Colonic mucosa (tissue), 4 donors: ENCODE measurements around the gene PDHX. TPM values are rescaled to one million over a fixed set of nuclear protein-coding genes. Genes with fewer than 3 reads are reported as not detected.

Source experiments
- DNase-seq: peaks from one replicate; pipeline ENCODE4 v3.0.0-alpha.2; 2020
- H3K27ac ChIP-seq: fragments of 200-600 bp; one replicate; pipeline ENCODE4 v1.8.0; 2021
- H3K27me3 ChIP-seq: fragments of 200-600 bp; one replicate; pipeline ENCODE4 v1.8.0; 2021
- H3K36me3 ChIP-seq: fragments of 200-600 bp; one replicate; pipeline ENCODE4 v1.8.0; 2021
- H3K4me1 ChIP-seq: fragments of 200-600 bp; one replicate; pipeline ENCODE4 v1.8.0; 2021; ENCODE audit warnings: mild to moderate bottlenecking
- H3K4me3 ChIP-seq: fragments of 200-600 bp; one replicate; pipeline ENCODE4 v1.8.0; 2021
- H3K9ac ChIP-seq, 2 donors: one replicate each; pipeline ENCODE4 v1.7.0; 2013; ENCODE audit warnings: control low read depth in 2 of 2, low read depth in 2 of 2, low read length in 2 of 2
- H3K9me3 ChIP-seq: fragments of 200-600 bp; one replicate; pipeline ENCODE4 v1.8.0; 2021
- CTCF ChIP-seq: fragments of 200-600 bp; IDR thresholded peaks from one replicate; pipeline ENCODE4 v1.8.0; 2022; ENCODE audit warnings: antibody characterized with exemption, mild to moderate bottlenecking
- intact Hi-C: fragments of 100-400 bp; cut with DNase I; formaldehyde crosslinking; loops from one replicate; pipeline ENCODE4 v1.14.1; 2022
- total RNA-seq, 2 donors: library from RNA; stranded (reverse); fragmentation: NEBNext Ultra II Directional in 1 of 2; extraction: Animal tissue kit (Norgen Biotek cat#: 25700) in 1 of 2; gene quantifications; one replicate each; pipeline ENCODE4 v1.2.1, GENCODE V29; 2021
- donor health status: healthy.
- donor health status: DM: no; HTN: no; CAD: no.
- donor health status: DM: no; HTN: no; CAD: no.

The PDHX gene
- total RNA-seq, 2 donors from 2014 or later = 55.2 to 57.2 TPM

- Histone ChIP-seq H3K9me3 (no peaks in the 10 kb centered on the region), H3K27ac (no peak overlapping the region), H3K4me3 (no peak overlapping the region), H3K9ac (no peak overlapping the region), H3K36me3 (no peaks in the 10 kb centered on the region), H3K27me3 (no peaks in the 10 kb centered on the region), H3K4me1 (no peaks in the 10 kb centered on the region)
- intact Hi-C loops = loop anchor here (5.0 to 10.0 kb wide), 3 partner anchors 240 to 397 kb away; no protein-coding TSS in a partner anchor
- TF ChIP-seq CTCF = no peak
- DNase-seq = no peak
Observed at GRCh38 chr11:34994854-34995253, 78.4 kb downstream of the PDHX start.

- Histone ChIP-seq H3K27me3 (no peaks in the 10 kb centered on the region), H3K9ac (no peak overlapping the region), H3K4me3 (no peak overlapping the region), H3K36me3 (no peaks in the 10 kb centered on the region), H3K4me1 (no peaks in the 10 kb centered on the region), H3K9me3 (no peaks in the 10 kb centered on the region), H3K27ac (no peak overlapping the region)
- no peak for TF ChIP-seq CTCF
- intact Hi-C loops = loop anchor here (5.0 to 10.0 kb wide), 3 partner anchors 238 to 395 kb away; no protein-coding TSS in a partner anchor
- no peak for DNase-seq
Observed at GRCh38 chr11:34996958-34997357, 80.5 kb downstream of the PDHX start.

GRCh38 chr11:34997952-34998528, 81.6 kb downstream of the PDHX start:
- H3K36me3 ChIP-seq = no peaks in the 10 kb centered on the region
- intact Hi-C loops = loop anchor here (5.0 to 10.0 kb wide), 3 partner anchors 237 to 394 kb away; no protein-coding TSS in a partner anchor
- H3K4me3 ChIP-seq = no peak overlapping the region
- no peak for DNase-seq
- TF ChIP-seq CTCF = peak; percentile 38
- H3K27ac ChIP-seq = no peak overlapping the region
- no peaks in the 10 kb centered on the region for H3K27me3 ChIP-seq
- H3K4me1 ChIP-seq = no peaks in the 10 kb centered on the region
- no peaks in the 10 kb centered on the region for H3K9me3 ChIP-seq
- no peak overlapping the region for H3K9ac ChIP-seq

GRCh38 chr11:34999453-34999852, 83.0 kb downstream of the PDHX start:
- Histone ChIP-seq H3K9me3 (no peaks in the 10 kb centered on the region), H3K36me3 (no peaks in the 10 kb centered on the region), H3K4me1 (no peaks in the 10 kb centered on the region), H3K27me3 (no peaks in the 10 kb centered on the region), H3K9ac (no peak overlapping the region), H3K27ac (no peak overlapping the region), H3K4me3 (no peak overlapping the region)
- no peak for TF ChIP-seq CTCF
- intact Hi-C loops = loop anchor here (5.0 to 10.0 kb wide), 3 partner anchors 235 to 393 kb away; no protein-coding TSS in a partner anchor
- no peak for DNase-seq

- H3K27me3 ChIP-seq = no peaks in the 10 kb centered on the region
- intact Hi-C loops = no loop called here
- H3K36me3 ChIP-seq = no peaks in the 10 kb centered on the region
- no peaks in the 10 kb centered on the region for H3K9me3 ChIP-seq
- no peak for TF ChIP-seq CTCF
- peaks cover 2% of the 10 kb centered on the region for H3K4me1 ChIP-seq
- no peak overlapping the region for H3K4me3 ChIP-seq
- no peak for DNase-seq
- no peak overlapping the region for H3K27ac ChIP-seq
- H3K9ac ChIP-seq = no peak overlapping the region
Observed at GRCh38 chr11:35003186-35003585, 86.8 kb downstream of the PDHX start.
